ENCODE measurements around the gene FMN2.

The FMN2 gene

DNA sequence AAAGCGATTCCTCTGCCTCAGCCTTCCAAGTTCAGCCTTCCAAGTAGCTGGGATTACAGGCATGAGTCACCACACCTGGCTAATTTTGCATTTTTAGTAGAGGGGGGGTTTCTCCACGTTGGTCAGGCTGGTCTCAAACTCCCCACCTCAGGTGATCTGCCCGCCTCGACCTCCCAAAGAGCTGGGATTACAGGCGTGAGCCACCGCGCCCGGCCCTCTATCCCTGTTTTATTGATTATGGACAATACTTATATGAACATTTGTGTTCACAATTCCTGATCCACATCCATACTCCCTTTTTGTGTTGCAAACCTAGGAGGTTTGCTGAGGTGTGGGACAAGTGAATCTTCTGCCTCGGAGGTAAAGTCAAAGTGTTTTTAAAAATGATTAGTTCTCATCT is 275.0 kb downstream of the FMN2 start:
- H3K27me3 ChIP-seq (replicated peaks in 2 of 5; ENCODE audit: control insufficient read depth in 4 of 5, insufficient read depth in 5 of 5, low read length in 4 of 5) = no peaks in the 10 kb centered on the region
- 58% methylated on average over 2 of the region's 9 CpGs for WGBS (ENCODE audit: insufficient coverage)
- ChIA-PET POLR2A (no interaction called here), CTCF (no interaction called here)
- H3K36me3 ChIP-seq (ENCODE audit: control insufficient read depth in 4 of 4, insufficient read depth in 4 of 4, low read length in 3 of 4) = no peaks in the 10 kb centered on the region
- DNase-seq = no peak
- H3K9me3 ChIP-seq (ENCODE audit: control extremely low read depth in 1 of 5, control insufficient read depth in 4 of 5, insufficient read depth in 2 of 5, low read depth in 1 of 5, low read length in 4 of 5) = no peaks in the 10 kb centered on the region
- no peaks in the 10 kb centered on the region for H3K4me1 ChIP-seq (ENCODE audit: control extremely low read depth in 1 of 4, control insufficient read depth in 4 of 4, insufficient read depth in 4 of 4, low read length in 3 of 4)
- no peak overlapping the region for H3K4me3 ChIP-seq (ENCODE audit: control insufficient read depth in 1 of 7, extremely low read depth in 1 of 7, insufficient read depth in 4 of 7, low read depth in 2 of 7, low read length in 6 of 7)
- no peak overlapping the region for H3K27ac ChIP-seq (ENCODE audit: insufficient read depth in 1 of 2, low read depth in 1 of 2, low read length in 2 of 2, poor library complexity in 1 of 2, severe bottlenecking in 2 of 2)

DNA sequence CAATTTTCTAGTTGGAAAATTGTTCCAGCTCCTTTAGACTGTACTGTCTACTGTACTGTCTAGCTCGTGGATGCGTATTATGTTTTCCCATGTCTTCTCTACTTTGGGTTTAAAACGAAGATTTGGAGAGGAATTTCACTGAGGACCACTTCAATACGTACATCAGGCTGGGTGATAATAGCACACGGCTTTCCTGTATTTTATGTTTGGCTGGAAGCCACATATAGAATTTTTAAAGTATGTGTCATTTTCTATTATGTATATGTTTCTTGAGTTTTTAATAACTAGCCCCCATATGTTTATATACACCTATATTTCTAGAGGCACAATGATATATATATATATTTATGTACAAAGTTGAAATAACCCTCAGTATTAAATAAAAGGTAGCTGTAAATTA is 293.9 kb downstream of the FMN2 start:
- Histone ChIP-seq H3K27ac (ENCODE audit: insufficient read depth in 1 of 2, low read depth in 1 of 2, low read length in 2 of 2, poor library complexity in 1 of 2, severe bottlenecking in 2 of 2) (no peak overlapping the region), H3K9me3 (ENCODE audit: control extremely low read depth in 1 of 5, control insufficient read depth in 4 of 5, insufficient read depth in 2 of 5, low read depth in 1 of 5, low read length in 4 of 5) (peaks cover 0 to 7% (median 0%) of the 10 kb centered on the region in 5 experiments), H3K36me3 (ENCODE audit: control insufficient read depth in 4 of 4, insufficient read depth in 4 of 4, low read length in 3 of 4) (no peaks in the 10 kb centered on the region), H3K27me3 (replicated peaks in 2 of 5; ENCODE audit: control insufficient read depth in 4 of 5, insufficient read depth in 5 of 5, low read length in 4 of 5) (no peaks in the 10 kb centered on the region), H3K4me1 (ENCODE audit: control extremely low read depth in 1 of 4, control insufficient read depth in 4 of 4, insufficient read depth in 4 of 4, low read length in 3 of 4) (no peaks in the 10 kb centered on the region), H3K4me3 (ENCODE audit: control insufficient read depth in 1 of 7, extremely low read depth in 1 of 7, insufficient read depth in 4 of 7, low read depth in 2 of 7, low read length in 6 of 7) (no peak overlapping the region)
- POLR2A ChIA-PET = no interaction called here
- CTCF ChIA-PET = interaction anchor here (1.3 kb wide), 1 partner anchor 10 kb away, joined by 3 read pairs; no protein-coding TSS in a partner anchor
- DNase-seq = no peak
- 86% methylated on average over 3 of the region's 5 CpGs for WGBS (ENCODE audit: insufficient coverage)

DNA sequence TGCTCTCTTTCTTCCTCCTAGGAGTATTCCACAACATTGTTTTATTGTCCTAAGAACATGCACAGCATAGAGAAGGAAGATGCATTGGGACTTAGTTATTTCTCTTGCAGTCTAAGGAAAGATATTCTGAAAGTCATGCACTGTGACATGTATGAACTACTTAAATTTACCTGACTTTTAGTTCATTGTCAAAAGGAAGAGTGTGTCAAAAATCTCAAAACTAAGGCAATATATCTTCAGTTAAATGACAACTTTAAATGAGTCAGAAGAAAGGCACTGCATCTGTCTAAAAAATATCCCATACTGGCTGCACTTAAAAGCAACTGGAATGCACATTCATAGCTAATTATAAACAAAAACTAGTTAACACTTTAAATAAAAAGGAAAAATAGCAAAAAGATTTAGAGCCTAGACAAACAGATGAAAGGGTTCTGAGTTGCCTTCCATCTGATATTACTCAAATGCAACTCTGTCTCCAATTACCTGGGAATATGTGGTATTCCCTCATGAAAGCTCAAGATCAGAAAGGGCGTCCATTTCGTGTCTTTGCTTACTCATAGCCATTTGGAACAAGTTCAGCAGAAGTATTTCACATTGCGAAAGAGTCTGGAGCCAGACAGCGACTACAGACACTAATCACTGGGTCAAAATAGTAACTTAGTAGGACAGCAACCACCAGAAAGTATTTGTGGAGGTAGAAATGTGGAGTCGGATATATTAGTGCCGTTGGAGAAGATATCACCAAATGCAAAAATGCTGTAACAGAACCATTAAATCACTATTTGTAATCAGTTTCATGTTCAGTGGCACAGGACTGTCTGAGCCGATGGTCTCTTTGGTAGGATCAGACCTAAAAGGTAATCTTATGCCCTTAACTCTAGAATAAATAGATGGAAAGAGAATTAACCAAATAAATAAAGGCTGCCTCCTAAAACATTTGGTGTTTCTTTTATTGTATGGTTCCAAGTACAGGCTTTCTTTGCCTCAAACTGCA is 294.6 kb downstream of the FMN2 start:
- POLR2A ChIA-PET = no interaction called here
- Histone ChIP-seq H3K27me3 (replicated peaks in 2 of 5; ENCODE audit: control insufficient read depth in 4 of 5, insufficient read depth in 5 of 5, low read length in 4 of 5) (no peaks in the 10 kb centered on the region), H3K9me3 (ENCODE audit: control extremely low read depth in 1 of 5, control insufficient read depth in 4 of 5, insufficient read depth in 2 of 5, low read depth in 1 of 5, low read length in 4 of 5) (peaks cover 0 to 5% (median 0%) of the 10 kb centered on the region in 5 experiments), H3K36me3 (ENCODE audit: control insufficient read depth in 4 of 4, insufficient read depth in 4 of 4, low read length in 3 of 4) (no peaks in the 10 kb centered on the region), H3K4me3 (ENCODE audit: control insufficient read depth in 1 of 7, extremely low read depth in 1 of 7, insufficient read depth in 4 of 7, low read depth in 2 of 7, low read length in 6 of 7) (no peak overlapping the region), H3K4me1 (ENCODE audit: control extremely low read depth in 1 of 4, control insufficient read depth in 4 of 4, insufficient read depth in 4 of 4, low read length in 3 of 4) (no peaks in the 10 kb centered on the region), H3K27ac (ENCODE audit: insufficient read depth in 1 of 2, low read depth in 1 of 2, low read length in 2 of 2, poor library complexity in 1 of 2, severe bottlenecking in 2 of 2) (no peak overlapping the region)
- CTCF ChIA-PET = interaction anchor here (1.3 kb wide), 1 partner anchor 9 kb away, joined by 3 read pairs; no protein-coding TSS in a partner anchor
- WGBS (ENCODE audit: insufficient coverage) = 91% methylated on average over 4 of the region's 7 CpGs
- DNase-seq = no peak

DNA sequence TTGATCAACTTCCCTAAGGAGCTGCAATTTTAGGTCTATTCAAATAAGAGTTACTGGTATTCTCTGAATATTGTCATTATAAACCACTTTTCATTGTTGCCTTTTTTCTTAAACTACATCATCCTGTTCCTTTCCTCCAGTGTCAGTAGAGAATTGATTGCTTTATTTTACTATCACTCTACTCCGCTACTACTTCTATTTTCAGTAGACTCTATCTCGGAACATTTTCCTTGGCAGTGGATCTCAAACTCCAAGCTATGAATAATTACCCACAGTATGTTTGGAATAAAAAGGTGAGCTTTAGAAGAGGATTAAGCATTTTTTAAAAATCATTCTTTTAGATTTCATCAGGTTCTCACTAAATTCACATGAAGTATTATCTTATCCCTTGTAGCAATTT is 295.4 kb downstream of the FMN2 start:
- ChIA-PET CTCF (no interaction called here), POLR2A (no interaction called here)
- no peak overlapping the region for H3K27ac ChIP-seq (ENCODE audit: insufficient read depth in 1 of 2, low read depth in 1 of 2, low read length in 2 of 2, poor library complexity in 1 of 2, severe bottlenecking in 2 of 2)
- H3K4me3 ChIP-seq (ENCODE audit: control insufficient read depth in 1 of 7, extremely low read depth in 1 of 7, insufficient read depth in 4 of 7, low read depth in 2 of 7, low read length in 6 of 7) = no peak overlapping the region
- H3K9me3 ChIP-seq (ENCODE audit: control extremely low read depth in 1 of 5, control insufficient read depth in 4 of 5, insufficient read depth in 2 of 5, low read depth in 1 of 5, low read length in 4 of 5) = no peaks in the 10 kb centered on the region
- no peaks in the 10 kb centered on the region for H3K27me3 ChIP-seq (replicated peaks in 2 of 5; ENCODE audit: control insufficient read depth in 4 of 5, insufficient read depth in 5 of 5, low read length in 4 of 5)
- no CpG with 5 or more reads among the region's 2 CpGs for WGBS (ENCODE audit: insufficient coverage)
- H3K4me1 ChIP-seq (ENCODE audit: control extremely low read depth in 1 of 4, control insufficient read depth in 4 of 4, insufficient read depth in 4 of 4, low read length in 3 of 4) = no peaks in the 10 kb centered on the region
- no peak for DNase-seq
- no peaks in the 10 kb centered on the region for H3K36me3 ChIP-seq (ENCODE audit: control insufficient read depth in 4 of 4, insufficient read depth in 4 of 4, low read length in 3 of 4)

DNA sequence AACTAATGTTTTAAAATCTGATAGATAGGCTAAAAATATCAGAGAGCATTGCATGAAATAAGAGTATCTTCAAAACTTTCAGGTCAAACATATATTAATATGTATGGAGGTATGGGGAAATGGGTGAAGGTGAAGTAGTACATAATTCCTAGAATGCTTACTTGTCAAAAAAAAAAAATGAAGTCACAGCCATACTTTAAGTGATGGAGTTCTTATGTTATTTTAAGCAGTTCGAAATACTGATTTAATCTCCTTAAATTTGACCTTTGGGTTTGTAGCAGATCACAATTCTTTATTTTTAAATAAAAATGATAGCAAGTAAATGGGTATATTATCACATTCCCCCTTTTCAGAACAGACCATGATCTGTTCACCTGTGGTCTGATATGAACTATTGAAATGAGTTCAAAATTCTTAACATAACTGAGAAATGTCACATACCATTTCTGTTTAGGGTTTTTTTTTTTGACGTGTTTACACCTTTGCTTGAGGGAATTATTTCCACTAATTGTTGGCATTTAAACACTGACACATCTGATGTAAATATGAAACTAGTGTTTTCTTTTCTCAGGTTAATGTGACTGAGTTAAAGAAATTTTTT is 300.1 kb downstream of the FMN2 start:
- Histone ChIP-seq H3K36me3 (ENCODE audit: control insufficient read depth in 4 of 4, insufficient read depth in 4 of 4, low read length in 3 of 4) (no peaks in the 10 kb centered on the region), H3K4me3 (ENCODE audit: control insufficient read depth in 1 of 7, extremely low read depth in 1 of 7, insufficient read depth in 4 of 7, low read depth in 2 of 7, low read length in 6 of 7) (no peak overlapping the region), H3K9me3 (ENCODE audit: control extremely low read depth in 1 of 5, control insufficient read depth in 4 of 5, insufficient read depth in 2 of 5, low read depth in 1 of 5, low read length in 4 of 5) (no peaks in the 10 kb centered on the region), H3K27me3 (replicated peaks in 2 of 5; ENCODE audit: control insufficient read depth in 4 of 5, insufficient read depth in 5 of 5, low read length in 4 of 5) (no peaks in the 10 kb centered on the region), H3K4me1 (ENCODE audit: control extremely low read depth in 1 of 4, control insufficient read depth in 4 of 4, insufficient read depth in 4 of 4, low read length in 3 of 4) (no peaks in the 10 kb centered on the region), H3K27ac (ENCODE audit: insufficient read depth in 1 of 2, low read depth in 1 of 2, low read length in 2 of 2, poor library complexity in 1 of 2, severe bottlenecking in 2 of 2) (no peak overlapping the region)
- POLR2A ChIA-PET = no interaction called here
- no peak for DNase-seq
- CTCF ChIA-PET = no interaction called here
- WGBS (ENCODE audit: insufficient coverage) = no CpG with 5 or more reads among the region's 2 CpGs

DNA sequence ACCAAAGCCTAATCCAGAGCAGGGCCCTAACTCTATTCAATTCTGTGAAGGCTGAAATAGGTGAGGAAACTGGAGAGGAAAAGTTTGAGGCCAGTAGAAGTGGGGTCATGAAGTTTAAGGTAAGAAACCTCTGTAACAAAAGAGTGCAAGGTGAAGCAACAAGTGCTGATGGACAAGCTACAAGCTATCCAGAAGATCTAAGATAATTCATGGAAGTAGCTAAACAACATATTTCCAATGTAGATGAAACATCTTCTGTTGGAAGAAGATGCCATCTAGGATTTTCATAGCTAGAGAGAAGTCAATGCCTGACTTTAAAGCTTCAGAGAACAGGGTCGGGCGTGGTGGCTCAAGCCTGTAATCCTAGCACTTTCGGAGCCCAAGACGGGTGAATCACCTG is 302.7 kb downstream of the FMN2 start:
- Histone ChIP-seq H3K36me3 (ENCODE audit: control insufficient read depth in 4 of 4, insufficient read depth in 4 of 4, low read length in 3 of 4) (no peaks in the 10 kb centered on the region), H3K4me3 (ENCODE audit: control insufficient read depth in 1 of 7, extremely low read depth in 1 of 7, insufficient read depth in 4 of 7, low read depth in 2 of 7, low read length in 6 of 7) (no peak overlapping the region), H3K4me1 (ENCODE audit: control extremely low read depth in 1 of 4, control insufficient read depth in 4 of 4, insufficient read depth in 4 of 4, low read length in 3 of 4) (no peaks in the 10 kb centered on the region), H3K27me3 (replicated peaks in 2 of 5; ENCODE audit: control insufficient read depth in 4 of 5, insufficient read depth in 5 of 5, low read length in 4 of 5) (no peaks in the 10 kb centered on the region), H3K9me3 (ENCODE audit: control extremely low read depth in 1 of 5, control insufficient read depth in 4 of 5, insufficient read depth in 2 of 5, low read depth in 1 of 5, low read length in 4 of 5) (no peaks in the 10 kb centered on the region), H3K27ac (ENCODE audit: insufficient read depth in 1 of 2, low read depth in 1 of 2, low read length in 2 of 2, poor library complexity in 1 of 2, severe bottlenecking in 2 of 2) (no peak overlapping the region)
- POLR2A ChIA-PET = no interaction called here
- CTCF ChIA-PET = interaction anchor here (1.1 kb wide), 1 partner anchor 30 kb away, joined by 3 read pairs; no protein-coding TSS in a partner anchor
- DNase-seq = no peak
- 98% methylated on average over 4 of the region's 4 CpGs for WGBS (ENCODE audit: insufficient coverage)

DNA sequence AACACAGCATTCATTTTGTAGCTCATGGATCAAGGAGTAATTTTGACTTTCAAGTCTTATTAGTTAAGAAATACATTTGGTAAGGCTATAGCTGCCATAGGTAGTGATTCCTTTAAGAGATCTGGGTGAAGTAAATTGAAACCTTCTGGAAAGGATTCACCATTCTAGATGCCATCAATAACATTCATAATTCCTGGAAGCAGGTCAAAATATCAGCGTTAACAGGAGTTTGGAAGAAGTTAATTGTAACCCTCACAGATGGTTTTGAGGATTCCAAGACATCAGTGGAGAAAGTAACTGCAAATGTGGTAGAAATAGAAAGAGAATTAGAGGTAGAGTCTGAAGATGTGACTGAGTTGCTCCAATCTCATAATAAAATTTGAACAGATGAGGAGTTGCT is 303.7 kb downstream of the FMN2 start:
- Histone ChIP-seq H3K4me1 (ENCODE audit: control extremely low read depth in 1 of 4, control insufficient read depth in 4 of 4, insufficient read depth in 4 of 4, low read length in 3 of 4) (no peaks in the 10 kb centered on the region), H3K27ac (ENCODE audit: insufficient read depth in 1 of 2, low read depth in 1 of 2, low read length in 2 of 2, poor library complexity in 1 of 2, severe bottlenecking in 2 of 2) (no peak overlapping the region), H3K9me3 (ENCODE audit: control extremely low read depth in 1 of 5, control insufficient read depth in 4 of 5, insufficient read depth in 2 of 5, low read depth in 1 of 5, low read length in 4 of 5) (no peaks in the 10 kb centered on the region), H3K27me3 (replicated peaks in 2 of 5; ENCODE audit: control insufficient read depth in 4 of 5, insufficient read depth in 5 of 5, low read length in 4 of 5) (no peaks in the 10 kb centered on the region), H3K4me3 (ENCODE audit: control insufficient read depth in 1 of 7, extremely low read depth in 1 of 7, insufficient read depth in 4 of 7, low read depth in 2 of 7, low read length in 6 of 7) (no peak overlapping the region), H3K36me3 (ENCODE audit: control insufficient read depth in 4 of 4, insufficient read depth in 4 of 4, low read length in 3 of 4) (no peaks in the 10 kb centered on the region)
- ChIA-PET POLR2A (no interaction called here), CTCF (interaction anchor here (0.8 to 1.1 kb wide), 2 partner anchors 9 to 29 kb away, joined by 3 read pairs; no protein-coding TSS in a partner anchor)
- no peak for DNase-seq
- no CpG with 5 or more reads among the region's 1 CpG for WGBS (ENCODE audit: insufficient coverage)
